PFSK-1 (cell line): Measurements from ENCODE around the gene IL23A.

Experiments used
- FOXP2 ChIP-seq: optimal IDR thresholded peaks from 2 replicates; pipeline ENCODE3; 2011; ENCODE audit warnings: borderline replicate concordance, control low read depth, inconsistent platforms; ENCODE audit not compliant: insufficient read depth; ENCODE audit errors: extremely low read length, extremely low read depth
- POLR2AphosphoS5 ChIP-seq: IDR thresholded peaks from 2 replicates; pipeline ENCODE4 v1.6.1; 2012; ENCODE audit warnings: low read depth, mild to moderate bottlenecking, control low read depth, low read length, moderate library complexity
- REST ChIP-seq, 2 experiments: IDR thresholded peaks; 2 replicates each; pipeline versions ENCODE4 v1.6.1 to v1.8.0; 2011 to 2012; ENCODE audit warnings: low read depth in 2 of 2, low read length in 2 of 2, control low read depth in 1 of 2, inconsistent platforms in 1 of 2, mild to moderate bottlenecking in 1 of 2, moderate library complexity in 1 of 2; ENCODE audit not compliant: insufficient read depth in 1 of 2
- SIN3A ChIP-seq: IDR thresholded peaks from 2 replicates; pipeline ENCODE4 v1.6.1; 2012; ENCODE audit warnings: mild to moderate bottlenecking, low read length, moderate library complexity, borderline replicate concordance; ENCODE audit not compliant: insufficient read depth
- TAF1 ChIP-seq: IDR thresholded peaks from 2 replicates; pipeline ENCODE4 v1.6.1; 2012; ENCODE audit warnings: low read length, control low read depth, borderline replicate concordance; ENCODE audit not compliant: insufficient read depth

IL23A gene

GRCh38 chr12:56298828-56299227, 39.9 kb upstream of the IL23A start:
- no peak for TF ChIP-seq SIN3A

GRCh38 chr12:56299308-56299852, 39.3 kb upstream of the IL23A start:
- TF ChIP-seq REST (IDR thresholded peaks at IDR 0.05; ENCODE audit: insufficient read depth in 1 of 2, low read depth in 2 of 2, low read length in 2 of 2): no peak
- no peak for TF ChIP-seq FOXP2

- peak; percentile 74 for TF ChIP-seq POLR2AphosphoS5
- TF ChIP-seq REST (IDR thresholded peaks at IDR 0.05; ENCODE audit: insufficient read depth in 1 of 2, low read depth in 2 of 2, low read length in 2 of 2): 0 out of 4 replicates have a peak, but pooled peaks have one; percentile 23 to 30
- peak; percentile 52 for TF ChIP-seq FOXP2
- no peak for TF ChIP-seq TAF1
Observed at GRCh38 chr12:56299853-56300643, 38.6 kb upstream of the IL23A start, which contains the start of gene CS. TSS of gene CS (minus strand) at chr12:56300330. CDS start at chr12:56300201, 129 bp downstream.

- TF ChIP-seq TAF1: no peak
- no peak for TF ChIP-seq FOXP2
Observed at GRCh38 chr12:56300644-56301464, 37.8 kb upstream of the IL23A start.

- TF ChIP-seq FOXP2: no peak
- TF ChIP-seq REST (IDR thresholded peaks at IDR 0.05; ENCODE audit: insufficient read depth in 1 of 2, low read depth in 2 of 2, low read length in 2 of 2): no peak
- TF ChIP-seq TAF1: no peak
- no peak for TF ChIP-seq SIN3A
- no peak for TF ChIP-seq POLR2AphosphoS5
Observed at GRCh38 chr12:56304276-56304675, 34.4 kb upstream of the IL23A start.

GRCh38 chr12:56304872-56305590, 33.7 kb upstream of the IL23A start:
- TF ChIP-seq POLR2AphosphoS5 (no peak), TAF1 (no peak), SIN3A (no peak), FOXP2 (no peak), REST (IDR thresholded peaks at IDR 0.05; ENCODE audit: insufficient read depth in 1 of 2, low read depth in 2 of 2, low read length in 2 of 2) (no peak)
